HG02981 (cell line): ENCODE results near the gene JAZF1.
"Not testable (repeated sequence)": the region's sequence is repeated elsewhere in the genome, so short reads cannot be mapped to it uniquely, and the experiment has no call there.

Source experiments
- ATAC-seq: cut with Tn5 transposase; IDR thresholded peaks from one replicate; pipeline ENCODE4 v1.9.1; 2021; ENCODE audit warnings: mild to moderate bottlenecking, moderate library complexity; ENCODE audit not compliant: unreplicated experiment

Gene JAZF1

DNA sequence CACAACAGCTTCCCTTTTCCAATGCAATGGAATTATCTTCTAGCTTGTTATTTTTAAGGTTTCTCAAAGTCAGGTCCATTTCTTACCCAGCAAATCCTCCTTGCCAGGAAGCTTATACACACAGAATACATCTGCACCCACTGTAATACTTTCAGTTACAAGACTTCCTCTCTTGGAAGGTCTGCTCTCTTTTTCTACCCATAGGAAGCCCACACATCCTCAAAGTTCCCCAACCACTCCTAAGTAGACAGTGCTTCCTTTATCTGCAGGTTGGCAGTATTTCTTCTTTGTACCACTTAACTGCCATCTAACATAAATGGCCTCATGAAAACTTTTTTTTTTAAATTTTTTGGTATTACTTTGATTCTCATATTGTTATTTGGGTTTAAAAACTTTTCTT, 285.0 kb downstream of the JAZF1 start:
- no peak for ATAC-seq

DNA sequence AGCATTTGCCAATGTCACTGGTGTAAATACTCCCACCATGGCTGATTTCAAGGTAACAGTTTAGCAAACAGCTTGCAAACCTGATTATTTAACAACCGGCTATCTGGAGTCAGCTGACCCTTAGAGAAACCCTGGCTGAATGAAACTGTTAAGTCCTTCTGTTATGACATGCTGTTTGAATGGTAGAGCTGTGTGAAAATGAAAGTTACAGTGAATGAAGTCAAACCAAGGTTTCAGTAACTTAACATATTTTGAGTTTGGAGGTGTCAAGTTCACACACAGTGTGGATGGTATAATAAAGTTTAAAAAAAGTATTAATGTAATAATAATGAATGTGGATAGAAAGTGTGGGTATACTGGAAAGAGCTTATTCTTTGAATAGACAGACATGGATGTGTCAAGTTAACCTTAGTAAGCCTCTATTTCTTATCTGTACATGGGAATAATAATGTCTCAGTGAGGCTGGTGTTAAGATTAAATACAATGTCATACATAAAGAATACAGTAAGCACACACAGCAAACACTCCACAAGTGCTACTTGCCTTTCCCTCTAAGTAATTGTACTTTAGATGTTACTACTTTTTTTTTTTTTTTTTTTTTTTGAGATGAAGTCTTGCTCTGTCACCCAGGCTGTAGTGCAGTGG, 290.3 kb downstream of the JAZF1 start:
- peak; percentile 99 for ATAC-seq

DNA sequence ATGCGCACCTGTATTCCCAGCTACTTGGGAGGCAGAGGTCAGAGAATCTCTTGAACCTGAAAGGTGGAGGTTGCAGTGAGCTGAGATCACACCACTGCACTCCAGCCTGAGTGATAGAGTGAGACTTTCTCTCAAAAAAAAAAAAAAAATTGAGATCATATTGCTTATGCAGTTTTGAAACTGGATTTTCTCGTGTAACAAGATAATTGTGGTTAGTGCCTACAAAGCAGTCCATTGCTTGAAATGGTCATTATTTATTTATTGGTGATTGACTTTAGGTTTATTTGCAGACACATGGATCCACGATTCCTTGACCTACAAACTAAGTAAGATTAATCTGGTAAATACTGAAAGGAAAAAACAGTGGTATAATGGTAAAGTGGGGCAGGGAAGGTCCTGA, 290.8 kb downstream of the JAZF1 start:
- ATAC-seq: no peak

DNA sequence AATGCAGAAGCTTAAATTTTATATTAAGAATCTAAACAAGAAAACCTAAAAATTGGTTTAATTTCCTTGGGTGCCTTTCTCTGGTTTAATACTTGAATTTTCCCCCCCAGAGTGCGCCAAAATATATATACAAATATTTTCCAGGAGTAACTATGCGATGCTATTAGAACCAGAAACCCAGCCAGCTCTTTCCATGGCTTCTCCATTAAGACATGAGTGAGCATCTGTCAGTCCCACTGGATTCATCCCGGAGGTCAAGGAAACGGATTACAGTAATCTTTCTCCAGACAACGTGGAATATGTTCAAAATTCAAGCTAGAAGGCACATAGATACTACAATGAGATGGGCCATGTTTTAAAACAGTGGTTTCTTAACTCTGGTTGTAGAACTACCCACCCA, 291.9 kb downstream of the JAZF1 start:
- ATAC-seq: no peak

DNA sequence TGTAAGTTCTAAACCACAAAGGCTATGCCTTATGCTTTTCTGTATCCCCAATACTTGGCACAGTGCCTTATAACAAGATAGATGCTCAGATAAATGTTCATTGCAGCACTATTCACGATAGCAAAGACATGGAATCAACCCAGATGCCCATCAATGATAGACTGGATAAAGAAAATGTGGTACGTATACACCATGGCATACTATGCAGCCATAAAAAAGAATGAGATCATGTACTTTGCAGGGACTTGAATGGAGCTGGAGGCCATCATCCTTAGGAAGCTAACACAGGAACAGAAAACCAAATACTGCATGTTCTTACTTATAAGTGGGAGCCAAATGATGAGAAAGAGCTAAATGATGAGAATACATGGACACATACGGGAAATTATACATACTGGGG, 293.9 kb downstream of the JAZF1 start:
- not testable (repeated sequence) for ATAC-seq

DNA sequence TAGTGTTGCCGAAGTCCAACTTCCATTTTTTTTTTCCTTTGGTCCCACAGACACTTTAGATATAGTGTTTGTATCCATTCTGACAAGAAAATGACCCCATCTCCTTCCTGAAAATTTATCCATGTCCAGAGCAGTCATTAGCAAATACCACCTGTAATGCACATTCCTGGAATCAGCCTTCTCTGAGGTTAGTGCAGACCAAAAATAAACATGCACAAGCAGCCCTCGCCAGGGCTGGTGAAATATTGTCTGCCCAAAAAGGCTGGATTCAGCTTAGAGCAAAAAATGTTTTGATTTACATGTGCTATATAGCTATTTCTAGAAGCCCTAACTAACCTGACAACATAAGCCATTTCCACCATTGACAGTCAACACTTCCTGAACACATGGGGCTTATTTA, 294.9 kb downstream of the JAZF1 start:
- ATAC-seq: no peak

DNA sequence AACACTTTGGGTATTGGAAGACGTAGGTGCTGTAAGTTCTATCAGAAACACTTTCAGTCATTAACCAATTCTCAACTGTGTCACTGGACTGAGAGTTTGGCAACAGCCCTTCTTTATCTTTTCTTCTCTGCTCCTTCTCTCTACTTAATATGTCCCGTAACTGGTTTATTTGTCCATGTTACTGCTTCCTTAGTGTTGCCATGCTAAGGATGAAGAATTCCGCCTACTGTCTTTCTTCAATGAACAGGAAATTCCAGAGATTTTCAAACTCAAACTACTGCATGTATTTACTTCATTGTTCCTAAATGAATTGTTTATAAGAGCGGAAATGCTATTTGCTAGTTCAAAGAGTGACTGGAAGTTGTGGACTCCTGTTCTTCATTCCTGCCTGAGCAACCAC, 296.9 kb downstream of the JAZF1 start:
- ATAC-seq: no peak

DNA sequence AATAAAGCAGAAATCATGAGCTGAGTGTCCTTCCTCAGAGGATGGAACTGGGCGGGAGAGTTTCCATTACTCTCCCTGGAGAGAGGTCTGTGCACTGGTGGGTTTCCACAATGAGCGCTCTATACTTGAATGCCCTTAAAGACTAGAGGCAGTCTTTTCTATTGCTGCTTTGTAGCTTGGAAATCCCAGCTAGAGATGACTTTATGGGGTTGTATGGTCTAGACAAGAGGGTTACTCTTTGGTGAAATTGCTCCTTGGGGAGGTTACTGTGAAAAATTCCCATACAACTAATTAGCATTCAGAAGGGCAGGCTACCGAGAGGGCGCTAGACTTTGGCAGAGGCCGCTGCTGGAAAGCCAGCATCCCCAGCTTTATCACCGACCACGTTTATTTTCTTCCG, 303.8 kb downstream of the JAZF1 start:
- no peak for ATAC-seq

DNA sequence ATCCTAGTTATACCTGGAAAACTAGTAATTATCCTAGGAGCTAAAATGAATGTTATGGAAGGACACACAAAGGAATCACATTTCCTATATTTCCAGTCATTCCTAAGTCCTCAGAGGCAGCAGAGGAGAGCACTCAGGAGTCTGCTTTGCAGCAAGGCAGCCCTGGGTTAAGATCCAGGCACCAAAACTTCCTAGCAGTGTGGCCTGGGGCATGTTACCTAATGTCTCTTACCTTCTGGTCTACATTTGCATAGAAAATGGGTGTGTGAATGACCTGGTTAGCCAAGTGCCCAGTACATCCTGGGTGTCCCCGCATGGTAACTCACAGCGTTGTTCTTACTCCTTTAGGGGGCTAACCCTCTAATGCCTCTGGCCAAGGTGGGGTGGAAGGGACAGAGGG, 304.8 kb downstream of the JAZF1 start:
- ATAC-seq: no peak

DNA sequence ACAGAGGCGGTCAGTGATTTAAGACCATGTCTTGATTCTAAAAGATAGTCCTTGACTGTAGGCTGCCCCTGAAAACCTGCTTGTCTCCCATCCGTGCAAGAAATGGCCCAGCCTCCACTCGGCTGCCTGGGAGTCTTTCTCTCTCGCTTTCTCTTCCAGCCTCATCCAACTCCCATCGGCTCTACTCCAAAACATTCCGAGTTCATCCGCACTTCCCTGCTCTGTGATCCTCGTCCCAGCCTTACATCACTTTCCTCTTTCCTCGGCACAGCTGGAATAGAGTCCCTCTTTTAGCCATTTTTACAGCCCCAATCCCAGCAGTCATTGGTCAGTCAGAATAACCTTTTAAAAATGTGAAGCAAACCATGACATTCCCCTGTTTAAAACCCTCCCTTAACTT, 305.5 kb downstream of the JAZF1 start:
- ATAC-seq: no peak

DNA sequence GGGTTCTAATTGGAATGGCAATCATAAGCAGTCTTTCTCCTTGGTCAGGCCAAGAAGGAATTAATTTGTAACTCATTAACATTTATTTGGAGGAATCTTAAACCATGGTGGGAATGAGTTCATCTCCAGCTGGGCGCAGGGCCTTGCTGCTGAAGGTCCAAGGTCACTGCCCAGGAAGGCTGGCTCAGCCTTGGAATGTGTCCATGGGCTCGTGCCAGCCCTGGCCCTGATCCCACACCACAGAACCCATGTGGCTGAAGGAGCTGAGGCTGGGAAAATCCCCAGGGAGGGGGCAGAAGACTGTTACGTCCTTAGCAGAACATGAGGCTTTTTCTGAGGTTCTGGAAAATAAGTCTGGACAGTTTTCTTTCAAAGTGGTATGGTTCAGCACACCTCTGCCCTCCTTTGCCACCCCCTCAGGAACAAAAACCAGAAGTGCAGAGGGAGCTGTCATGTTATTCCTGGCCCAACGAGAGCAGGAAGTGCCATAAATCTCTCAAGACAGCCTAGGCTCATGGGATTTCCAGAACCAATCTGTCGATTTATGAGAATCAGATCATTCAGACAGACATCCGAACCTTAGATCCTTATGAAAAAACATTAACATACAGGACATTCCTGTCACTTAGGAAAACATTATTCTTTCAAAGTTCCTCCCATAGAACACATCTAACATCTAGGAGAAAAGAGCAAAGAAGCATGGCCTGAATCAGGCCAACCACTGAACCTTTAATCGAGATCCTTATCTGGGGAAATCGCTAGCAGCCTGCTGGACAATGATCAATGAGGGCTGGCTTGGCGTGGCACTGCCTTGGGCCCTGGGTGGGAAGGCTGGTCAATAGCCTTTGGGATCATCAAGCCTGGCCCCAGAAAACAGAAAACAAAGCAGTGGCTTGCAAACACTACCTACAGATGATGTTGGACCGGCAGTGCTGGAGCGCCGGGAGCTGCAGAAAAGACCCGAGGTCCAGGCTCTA, 306.3 kb downstream of the JAZF1 start:
- no peak for ATAC-seq

DNA sequence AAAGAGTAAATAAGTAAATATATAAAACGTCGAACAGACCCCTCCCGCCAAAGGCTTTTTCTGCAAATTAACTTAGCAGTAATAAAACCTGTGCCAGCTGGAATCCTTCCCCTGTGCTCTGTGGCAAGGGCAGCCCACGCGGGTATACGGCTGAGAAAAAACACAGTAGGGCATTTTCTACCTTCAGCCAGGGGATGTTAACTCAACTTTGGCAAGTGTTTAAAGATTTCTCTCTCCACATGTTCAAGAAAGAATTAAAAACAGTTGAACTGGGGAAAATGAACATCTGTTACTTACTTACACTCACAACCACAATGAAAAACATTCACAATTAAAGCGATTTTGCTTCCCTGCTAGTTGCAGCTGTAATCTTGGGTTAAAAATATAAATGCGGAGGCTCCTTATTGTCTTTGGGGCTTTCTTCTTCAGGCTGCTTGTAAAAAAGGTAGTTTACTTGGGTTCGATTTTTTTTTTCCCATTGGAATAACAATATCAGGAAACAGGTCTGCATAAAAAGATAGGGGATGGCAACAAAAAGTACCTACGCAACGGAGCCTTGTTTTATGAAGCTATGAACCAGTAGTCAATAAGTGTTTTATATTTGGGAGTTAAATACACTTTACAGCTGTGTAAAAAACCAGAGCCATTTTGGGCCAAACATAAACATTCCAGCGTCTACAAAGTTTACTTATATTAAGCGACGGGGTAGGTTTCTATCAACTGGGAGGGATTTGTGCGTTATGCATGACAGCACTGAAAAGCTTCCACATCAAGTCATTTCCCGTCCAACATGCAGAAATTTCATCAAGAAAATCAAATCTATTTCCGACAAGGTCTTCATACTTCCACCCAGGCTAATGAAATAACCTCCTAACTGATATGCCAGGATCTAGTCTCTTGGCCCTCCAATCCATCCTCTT, 308.0 kb downstream of the JAZF1 start:
- ATAC-seq: no peak

DNA sequence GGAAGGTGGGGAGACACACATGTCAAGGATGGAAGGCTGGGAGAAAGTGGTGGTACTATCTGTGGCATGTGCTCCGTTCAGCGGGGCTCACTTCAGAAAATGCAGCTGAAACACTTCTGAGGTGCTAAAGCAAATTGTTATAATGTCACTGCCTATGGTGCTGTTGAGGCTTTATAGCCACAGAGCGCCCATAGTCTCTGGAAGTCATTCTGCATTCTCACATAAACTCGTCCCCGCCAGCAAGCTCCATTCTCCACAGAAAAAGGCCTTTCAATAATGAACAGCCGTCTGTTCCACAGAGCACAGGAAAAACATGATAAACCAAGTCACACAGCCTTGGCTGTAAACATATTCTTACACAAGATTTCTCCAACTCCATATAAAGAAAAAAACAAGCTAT, 308.7 kb downstream of the JAZF1 start:
- no peak for ATAC-seq

DNA sequence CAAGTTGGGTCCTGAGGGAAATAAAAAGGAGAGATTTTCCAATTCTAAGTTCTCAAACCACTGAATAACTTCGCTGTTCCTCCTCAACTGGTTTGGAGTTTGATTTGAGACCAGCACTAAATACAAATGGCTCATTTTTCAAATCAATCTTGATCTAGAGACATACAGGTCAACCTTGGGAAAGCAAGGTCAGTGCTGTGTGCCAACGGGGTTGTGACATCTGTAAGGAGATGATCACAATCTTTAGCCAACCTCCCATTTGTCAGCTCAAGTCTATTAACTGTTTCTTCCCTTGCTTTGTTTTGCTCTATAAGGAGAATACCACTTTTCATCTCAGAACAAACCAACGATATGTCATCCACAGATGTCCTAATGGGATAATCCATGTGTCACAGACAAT, 309.5 kb downstream of the JAZF1 start:
- ATAC-seq: no peak

DNA sequence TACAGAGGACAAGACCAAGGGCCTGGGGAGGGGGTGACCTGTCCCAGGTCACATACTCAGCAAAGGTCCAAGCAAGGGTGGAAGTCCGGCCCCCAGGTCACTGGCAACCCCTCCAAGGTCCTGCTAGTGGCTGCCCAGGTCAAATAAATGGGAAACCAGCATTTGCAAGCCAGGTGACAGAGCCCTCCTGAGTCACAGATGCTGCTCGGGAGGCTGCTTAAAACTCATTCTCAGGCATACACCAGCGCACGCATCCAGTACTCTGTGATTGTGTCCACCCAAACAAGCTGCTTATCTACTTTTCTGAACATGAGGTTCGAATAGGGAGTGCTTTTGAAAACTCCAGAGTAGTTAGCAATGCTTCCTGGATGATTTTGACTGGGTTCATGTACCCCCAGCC, 310.0 kb downstream of the JAZF1 start:
- ATAC-seq: no peak

DNA sequence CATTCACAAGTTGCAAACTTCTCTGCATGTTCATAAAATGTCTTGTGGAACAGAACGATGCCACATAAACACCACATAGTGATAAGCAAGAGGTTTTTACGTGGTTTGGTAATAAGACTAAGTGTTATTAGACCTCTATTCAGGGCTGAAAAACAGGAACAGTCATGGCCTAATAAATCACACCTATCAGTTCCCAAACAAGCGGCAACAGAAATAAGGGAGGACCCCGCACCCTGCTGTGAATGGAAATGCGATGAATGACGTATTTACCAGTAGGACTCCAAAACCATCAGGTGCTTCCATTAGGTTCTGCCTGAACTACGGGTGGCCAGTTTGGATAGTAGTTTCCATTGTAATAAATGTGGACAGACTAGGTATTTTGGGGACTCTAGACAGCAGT, 311.5 kb downstream of the JAZF1 start:
- no peak for ATAC-seq

DNA sequence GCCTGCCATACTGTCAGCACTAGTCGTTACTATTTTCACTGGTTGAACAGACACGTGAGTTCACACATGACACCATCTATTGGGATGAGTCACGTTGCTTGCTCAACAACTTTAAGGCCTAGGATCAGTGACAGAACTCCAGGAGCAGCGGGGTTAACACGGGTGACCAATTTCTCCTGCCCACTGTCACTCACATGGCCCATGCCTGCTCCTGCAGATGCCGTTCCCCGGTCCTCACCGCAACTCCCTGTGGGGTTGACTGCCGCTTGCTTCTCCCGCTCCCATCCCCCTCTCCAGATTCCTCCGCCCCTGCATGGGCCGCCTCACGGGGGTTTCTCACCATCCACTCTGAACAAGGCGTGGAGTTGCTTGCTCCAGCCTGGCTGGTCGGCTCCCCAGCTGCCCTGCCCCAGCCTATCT, 312.5 kb downstream of the JAZF1 start:
- ATAC-seq: no peak

DNA sequence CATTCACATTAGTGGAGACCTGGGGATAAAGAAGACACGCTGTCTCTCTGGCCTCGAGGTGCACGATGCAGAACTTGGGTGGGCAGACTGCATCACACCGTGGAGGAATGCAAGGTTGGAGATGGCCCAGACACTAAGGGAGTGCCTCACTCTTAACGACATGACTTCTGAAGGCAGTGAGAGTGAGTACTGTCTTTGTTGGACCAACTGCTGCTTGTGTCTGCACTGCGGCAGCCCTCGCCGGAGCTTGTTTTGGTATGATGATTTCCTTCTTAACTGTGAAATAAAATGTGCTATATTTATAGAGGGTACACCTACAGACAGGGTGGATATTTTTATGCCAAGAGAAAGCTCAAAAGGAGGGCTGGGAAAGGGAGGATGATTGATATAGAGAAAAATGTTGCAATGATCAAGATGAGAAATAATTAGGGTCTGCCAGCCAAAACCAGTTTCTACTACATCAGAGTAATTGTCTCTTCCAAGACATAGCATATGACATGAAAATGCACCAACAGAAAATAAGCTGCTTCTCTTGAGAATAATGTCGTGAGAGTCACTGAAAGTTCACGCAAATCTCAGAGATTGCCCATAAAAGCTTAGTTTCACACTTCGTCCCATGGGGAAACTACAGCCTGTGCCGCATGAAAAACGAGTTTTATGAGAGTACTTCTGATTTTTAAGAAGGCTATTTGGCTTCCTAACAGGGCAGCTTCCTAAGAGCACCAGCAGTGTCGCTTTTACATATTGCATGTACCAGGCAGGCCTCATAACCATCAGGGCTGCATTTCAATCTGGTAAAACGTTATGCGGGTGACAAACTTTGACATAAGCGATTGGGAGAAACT, 313.5 kb downstream of the JAZF1 start:
- ATAC-seq: no peak

DNA sequence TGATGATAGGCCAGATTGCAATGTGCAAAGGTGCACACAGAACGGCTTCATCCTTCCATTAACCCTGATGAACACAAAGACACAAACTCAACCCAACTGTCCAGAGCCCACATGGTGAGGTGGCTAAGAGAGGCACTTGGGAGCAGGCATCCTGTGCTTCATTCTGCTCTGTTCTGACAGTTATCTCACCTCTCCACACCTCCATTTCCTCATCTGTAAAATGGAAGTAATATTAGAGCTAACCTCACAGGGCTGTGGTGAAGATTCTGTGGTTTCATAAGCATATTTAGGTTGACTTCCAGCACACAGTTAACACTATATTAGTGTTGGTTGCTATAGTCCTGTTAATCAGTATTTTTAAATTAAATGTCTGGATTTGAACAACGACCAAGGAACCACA, 314.3 kb downstream of the JAZF1 start:
- no peak for ATAC-seq

DNA sequence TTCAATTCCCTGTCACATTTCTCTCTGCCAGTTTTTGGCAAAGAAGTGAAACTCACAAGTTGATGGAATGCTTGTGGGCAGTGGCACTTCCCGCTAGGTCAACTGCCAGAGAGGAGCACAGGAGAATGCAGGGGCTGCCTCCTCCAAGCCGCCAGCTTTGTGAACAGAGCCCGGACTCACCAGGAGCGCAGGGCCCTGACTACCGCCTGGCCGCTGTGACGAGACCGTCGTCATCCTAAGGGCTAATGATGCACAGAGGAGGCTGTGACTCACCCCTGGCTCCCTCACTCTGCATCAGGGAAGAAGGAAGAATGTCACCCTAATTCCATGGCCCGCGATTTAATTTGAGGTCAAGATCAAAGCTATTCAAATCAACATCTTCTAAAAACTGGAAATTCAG, 316.7 kb downstream of the JAZF1 start:
- no peak for ATAC-seq
